Measurements from ENCODE around the gene SORBS1.

SORBS1 gene

GRCh38 chr10:95346715-95347401 is 214.3 kb downstream of the SORBS1 start:
- no peak for DNase-seq (ENCODE audit: low spot score)
- TF ChIP-seq CTCF (IDR thresholded peaks at IDR 0.05; ENCODE audit: extremely low read depth, insufficient read depth, missing control alignments): no peak
- in situ Hi-C loops (cut with MboI; ENCODE audit: low pct_unique_long_range_greater_than_20kb, low sequenced_read_pairs, unreplicated experiment): no loop called here

- no peak for TF ChIP-seq CTCF (IDR thresholded peaks at IDR 0.05; ENCODE audit: extremely low read depth, insufficient read depth, missing control alignments)
- no peak for DNase-seq (ENCODE audit: low spot score)
- in situ Hi-C loops (cut with MboI; ENCODE audit: low pct_unique_long_range_greater_than_20kb, low sequenced_read_pairs, unreplicated experiment): no loop called here
Measured at GRCh38 chr10:95343573-95343972, 217.6 kb downstream of the SORBS1 start.

- in situ Hi-C loops (cut with MboI; ENCODE audit: low pct_unique_long_range_greater_than_20kb, low sequenced_read_pairs, unreplicated experiment): no loop called here
- no peak for TF ChIP-seq CTCF (IDR thresholded peaks at IDR 0.05; ENCODE audit: extremely low read depth, insufficient read depth, missing control alignments)
- no peak for DNase-seq (ENCODE audit: low spot score)
Measured at GRCh38 chr10:95341716-95342130, 219.4 kb downstream of the SORBS1 start.

- DNase-seq (ENCODE audit: low spot score): no peak
- TF ChIP-seq CTCF (IDR thresholded peaks at IDR 0.05; ENCODE audit: extremely low read depth, insufficient read depth, missing control alignments): no peak
- in situ Hi-C loops (cut with MboI; ENCODE audit: low pct_unique_long_range_greater_than_20kb, low sequenced_read_pairs, unreplicated experiment): no loop called here
Measured at GRCh38 chr10:95339863-95340262, 221.3 kb downstream of the SORBS1 start.

GRCh38 chr10:95337423-95338160 is 223.6 kb downstream of the SORBS1 start:
- in situ Hi-C loops (cut with MboI; ENCODE audit: low pct_unique_long_range_greater_than_20kb, low sequenced_read_pairs, unreplicated experiment): no loop called here
- no peak for DNase-seq (ENCODE audit: low spot score)
- no peak for TF ChIP-seq CTCF (IDR thresholded peaks at IDR 0.05; ENCODE audit: extremely low read depth, insufficient read depth, missing control alignments)

GRCh38 chr10:95336702-95337101 is 224.5 kb downstream of the SORBS1 start:
- in situ Hi-C loops (cut with MboI; ENCODE audit: low pct_unique_long_range_greater_than_20kb, low sequenced_read_pairs, unreplicated experiment): no loop called here
- no peak for DNase-seq (ENCODE audit: low spot score)
- TF ChIP-seq CTCF (IDR thresholded peaks at IDR 0.05; ENCODE audit: extremely low read depth, insufficient read depth, missing control alignments): no peak

Measured in GM13977 (cell line).